ENCODE measurements around the gene CYP46A1.
"Not testable (repeated sequence)": the region's sequence is repeated elsewhere in the genome, so short reads cannot be mapped to it uniquely, and the experiment has no call there.

Gene CYP46A1

GRCh38 chr14:99683619-99684409 lies at the start of gene CYP46A1:
CYP46A1 (plus strand) TSS chr14:99684298; CDS start chr14:99684418, 120 bp downstream.
- peak; percentile 98 for DNase-seq

DNA sequence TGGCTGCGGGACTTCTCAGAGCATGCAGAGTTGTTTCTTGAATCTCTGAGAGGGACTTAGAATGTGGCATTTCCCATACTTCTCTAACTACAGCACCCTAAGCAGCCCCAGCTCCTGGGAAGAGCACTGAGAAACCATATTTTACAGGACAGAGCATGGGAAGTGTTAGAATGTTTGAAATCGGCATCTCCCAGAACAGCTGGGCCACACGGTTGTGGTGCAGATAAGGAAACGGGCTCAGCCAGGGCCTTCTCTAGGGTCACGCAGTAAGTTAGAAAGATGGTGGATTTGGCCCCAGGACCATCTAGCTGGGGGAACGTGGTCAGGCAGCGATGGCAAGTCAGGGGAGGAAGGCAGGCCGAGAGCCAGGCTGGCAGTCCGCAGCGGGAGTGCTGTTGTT lies 49.7 kb upstream of the CYP46A1 start:
- no peak for DNase-seq

- DNase-seq, result no peak
These were observed 49.0 kb upstream of the CYP46A1 start for GRCh38 chr14:99635116-99635515.

DNA sequence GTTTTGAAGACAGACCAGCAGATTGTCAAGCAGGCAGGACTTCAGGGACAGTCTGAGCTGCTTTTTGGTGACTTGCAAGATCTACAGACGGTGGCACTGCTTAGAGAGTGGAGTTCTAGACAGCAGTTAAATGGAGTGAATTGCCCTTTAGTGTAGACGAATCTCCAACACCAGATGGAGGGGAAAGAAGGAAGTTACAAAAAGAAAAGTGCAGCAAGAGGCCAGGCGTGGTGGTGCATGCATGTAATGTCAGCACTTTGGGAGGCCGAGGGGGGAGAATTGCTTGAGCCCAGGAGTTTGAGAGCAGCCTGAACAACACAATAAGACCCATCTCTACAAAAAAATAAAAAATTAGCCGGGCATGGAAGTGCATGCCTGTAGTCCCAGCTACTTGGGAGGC lies 47.6 kb upstream of the CYP46A1 start:
- no peak for DNase-seq

- no peak for DNase-seq
These were observed 46.5 kb upstream of the CYP46A1 start for GRCh38 chr14:99637624-99638023.

DNA sequence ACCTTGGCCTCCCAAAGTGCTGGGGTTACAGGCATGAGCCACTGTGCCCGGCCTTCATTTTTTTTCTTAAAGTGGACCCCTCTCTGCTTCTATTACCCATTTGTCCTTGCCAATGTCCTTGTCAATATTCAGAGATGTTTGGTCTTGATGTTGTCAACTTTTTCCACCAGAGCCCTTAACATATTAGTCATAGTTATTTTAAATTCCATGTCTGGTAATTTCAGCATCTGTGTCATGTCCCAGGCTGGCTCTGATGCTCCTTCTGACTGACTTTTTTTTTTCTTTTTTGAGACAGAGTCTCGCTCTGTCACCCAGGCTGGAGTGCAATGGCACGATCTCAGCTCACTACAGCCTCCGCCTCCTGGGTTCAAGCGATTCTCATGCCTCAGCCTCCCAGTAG lies 41.3 kb upstream of the CYP46A1 start:
- DNase-seq, result not testable (repeated sequence)

DNA sequence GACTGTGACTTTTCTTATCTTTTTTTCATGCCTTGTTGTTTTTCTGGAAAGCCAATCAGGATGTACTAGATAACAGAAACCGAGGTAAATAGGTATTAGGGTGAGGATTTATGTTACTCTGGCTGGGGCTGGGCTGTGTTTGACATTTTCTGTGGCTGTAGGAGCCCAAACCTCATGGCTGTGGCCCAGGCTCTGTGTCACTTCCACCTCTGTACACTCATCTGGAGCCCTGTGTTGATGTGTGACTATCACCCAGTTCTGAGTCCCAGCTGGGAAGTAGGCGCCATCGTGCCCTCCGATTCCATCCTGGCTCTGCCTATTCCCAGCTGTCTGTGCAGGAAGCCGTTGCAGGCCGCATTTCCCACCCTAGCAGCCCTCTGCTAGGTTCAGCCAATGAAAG lies 40.8 kb upstream of the CYP46A1 start:
- no peak for DNase-seq

- no peak for DNase-seq
These were observed 40.0 kb upstream of the CYP46A1 start for GRCh38 chr14:99644035-99644587.

DNA sequence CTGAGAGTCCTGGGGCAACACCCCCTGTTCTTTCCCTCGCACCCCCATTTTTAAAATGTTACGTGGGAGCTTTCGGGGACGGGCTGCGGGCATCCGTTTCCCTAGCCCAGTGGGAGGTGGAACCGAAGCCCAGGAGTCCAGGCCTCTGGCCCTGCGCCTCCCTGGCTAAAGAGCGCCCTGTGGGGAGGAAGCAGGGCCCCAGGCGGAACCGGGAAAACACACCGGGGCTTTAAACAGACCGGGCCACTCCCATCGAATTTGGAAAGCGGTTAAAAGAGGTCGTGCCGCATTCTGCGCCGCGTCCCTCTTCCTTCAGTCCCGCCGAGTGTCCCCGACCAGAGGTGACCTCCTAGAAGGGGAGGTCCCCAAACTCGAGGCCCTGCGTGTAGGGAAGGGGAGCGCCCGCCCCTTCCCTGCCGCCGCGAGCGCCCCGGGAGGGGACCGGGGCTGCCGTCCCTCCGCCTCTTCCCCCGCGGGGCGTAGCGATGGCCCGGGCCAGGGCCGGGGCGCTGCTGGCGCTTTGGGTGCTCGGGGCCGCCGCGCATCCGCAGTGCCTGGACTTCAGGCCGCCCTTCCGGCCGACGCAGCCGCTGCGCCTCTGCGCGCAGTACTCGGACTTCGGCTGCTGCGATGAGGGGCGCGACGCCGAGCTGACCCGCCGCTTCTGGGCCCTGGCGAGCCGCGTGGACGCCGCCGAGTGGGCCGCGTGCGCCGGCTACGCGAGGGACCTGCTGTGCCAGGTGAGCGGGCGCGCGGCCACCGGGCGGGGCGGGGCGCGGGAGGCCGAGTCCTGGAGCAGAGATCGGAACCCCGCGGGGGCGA lies 39.2 kb upstream of the CYP46A1 start, which contains the start of gene HHIPL1:
Gene HHIPL1 (plus strand): TSS at position 407 of the 822 bp plus-strand sequence. CDS start 79 bp downstream, at position 486.
- no peak for DNase-seq

- no peak for DNase-seq
These were observed 38.3 kb upstream of the CYP46A1 start for GRCh38 chr14:99645545-99646505.

DNA sequence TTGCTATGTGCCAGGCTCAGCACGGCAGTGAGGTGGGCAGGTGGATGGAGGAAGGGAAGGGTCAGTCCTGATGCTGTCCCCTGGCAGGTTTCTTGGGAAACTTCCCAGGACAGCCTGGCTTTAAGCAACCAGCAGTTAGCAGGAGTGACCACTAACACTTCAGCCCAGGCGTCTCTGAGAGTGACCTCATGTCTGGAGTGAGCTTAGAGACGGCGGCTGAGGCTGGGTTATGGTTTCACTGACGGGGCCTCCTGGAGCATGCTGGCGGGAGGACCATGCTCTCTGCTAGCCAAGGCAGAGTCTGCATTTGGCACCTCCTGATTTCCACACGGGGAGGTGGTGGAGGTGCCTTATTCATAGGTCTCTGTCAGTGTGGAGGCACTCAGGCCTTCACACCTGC lies 36.7 kb upstream of the CYP46A1 start:
- no peak for DNase-seq

- no peak for DNase-seq
These were observed 35.9 kb upstream of the CYP46A1 start for GRCh38 chr14:99648027-99648784.

- no peak for DNase-seq
These were observed 34.9 kb upstream of the CYP46A1 start for GRCh38 chr14:99649219-99649618.

GRCh38 chr14:99649643-99650042 lies 34.5 kb upstream of the CYP46A1 start:
- DNase-seq, result no peak

GRCh38 chr14:99650189-99650588 lies 33.9 kb upstream of the CYP46A1 start:
- no peak for DNase-seq

- no peak for DNase-seq
These were observed 31.9 kb upstream of the CYP46A1 start for GRCh38 chr14:99651953-99652746.

DNA sequence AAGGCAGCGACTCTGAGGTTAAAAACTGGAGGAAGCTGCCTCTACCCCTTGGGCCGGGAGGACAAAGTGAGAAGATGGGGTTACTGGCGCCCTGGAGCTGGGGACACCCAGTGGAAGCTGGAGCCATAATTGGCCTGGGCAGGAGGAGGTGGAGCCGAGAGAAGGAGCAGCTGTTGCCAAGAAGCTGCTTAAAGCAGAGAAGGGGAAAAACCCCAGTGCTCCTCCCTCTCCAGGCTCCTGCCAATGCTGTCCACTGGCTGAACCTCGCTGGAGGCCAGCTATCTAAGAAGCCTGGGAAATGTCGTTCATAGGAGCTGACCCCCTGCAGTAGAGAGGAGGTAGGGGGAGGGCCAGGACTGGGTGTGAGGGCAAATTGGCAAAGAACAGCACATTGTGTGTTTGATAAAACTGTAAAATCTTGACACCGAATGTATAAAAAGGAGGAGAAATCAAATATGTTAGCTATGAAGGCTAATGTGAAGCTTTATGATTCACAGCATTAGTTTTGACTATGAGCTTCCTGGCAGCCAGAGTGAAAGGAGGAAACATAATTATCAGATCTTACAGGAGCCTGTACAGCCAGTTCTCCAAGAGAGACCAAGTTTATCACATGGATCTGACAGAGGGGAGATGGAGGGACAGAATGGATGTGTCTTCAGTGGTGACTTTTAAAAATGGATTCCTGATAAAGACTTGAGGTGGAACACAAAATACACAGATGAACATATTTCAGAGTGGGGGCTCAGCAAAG lies 29.7 kb upstream of the CYP46A1 start:
- DNase-seq, result peak; percentile 54

DNA sequence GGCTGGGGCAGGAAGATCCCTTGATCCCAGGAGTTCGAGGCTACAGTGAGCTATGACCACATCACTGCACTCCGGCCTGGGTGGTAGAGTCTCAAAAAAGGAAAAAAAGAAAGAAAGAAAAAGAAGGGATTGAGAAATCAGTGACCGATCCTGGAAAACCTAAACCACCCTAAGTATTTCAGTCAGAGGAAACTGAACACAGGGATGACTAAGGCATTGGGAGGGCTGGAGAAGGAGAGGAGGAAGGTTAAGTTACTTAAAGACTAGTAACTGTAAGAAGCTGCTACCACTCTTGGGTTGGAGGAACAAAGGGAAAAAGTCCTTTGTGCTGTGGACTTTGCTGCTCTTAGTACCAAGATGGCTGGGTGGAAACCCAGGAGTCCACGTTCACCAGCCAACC lies 28.6 kb upstream of the CYP46A1 start:
- no peak for DNase-seq

GRCh38 chr14:99656171-99656570 lies 27.9 kb upstream of the CYP46A1 start:
- no peak for DNase-seq

- DNase-seq, result no peak
These were observed 26.4 kb upstream of the CYP46A1 start for GRCh38 chr14:99657645-99658155.

All from NCI-H2227 treated with DMSO at 0.1 percent for 48 hours (cell line).